ENCODE results near the gene KCNMB2.

The KCNMB2 gene

GRCh38 chr3:178785961-178786360, 249.7 kb downstream of the KCNMB2 start:
- H3K27ac ChIP-seq, result no peak overlapping the region
- no peak for TF ChIP-seq ZFX (IDR thresholded peaks at IDR 0.05; ENCODE audit: borderline replicate concordance)
- TF ChIP-seq, protein P1, sequence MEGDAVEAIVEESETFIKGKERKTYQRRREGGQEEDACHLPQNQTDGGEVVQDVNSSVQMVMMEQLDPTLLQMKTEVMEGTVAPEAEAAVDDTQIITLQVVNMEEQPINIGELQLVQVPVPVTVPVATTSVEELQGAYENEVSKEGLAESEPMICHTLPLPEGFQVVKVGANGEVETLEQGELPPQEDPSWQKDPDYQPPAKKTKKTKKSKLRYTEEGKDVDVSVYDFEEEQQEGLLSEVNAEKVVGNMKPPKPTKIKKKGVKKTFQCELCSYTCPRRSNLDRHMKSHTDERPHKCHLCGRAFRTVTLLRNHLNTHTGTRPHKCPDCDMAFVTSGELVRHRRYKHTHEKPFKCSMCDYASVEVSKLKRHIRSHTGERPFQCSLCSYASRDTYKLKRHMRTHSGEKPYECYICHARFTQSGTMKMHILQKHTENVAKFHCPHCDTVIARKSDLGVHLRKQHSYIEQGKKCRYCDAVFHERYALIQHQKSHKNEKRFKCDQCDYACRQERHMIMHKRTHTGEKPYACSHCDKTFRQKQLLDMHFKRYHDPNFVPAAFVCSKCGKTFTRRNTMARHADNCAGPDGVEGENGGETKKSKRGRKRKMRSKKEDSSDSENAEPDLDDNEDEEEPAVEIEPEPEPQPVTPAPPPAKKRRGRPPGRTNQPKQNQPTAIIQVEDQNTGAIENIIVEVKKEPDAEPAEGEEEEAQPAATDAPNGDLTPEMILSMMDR (IDR thresholded peaks at IDR 0.05), result no peak

- H3K27ac ChIP-seq, result no peak overlapping the region
- no peak for TF ChIP-seq ZFX (IDR thresholded peaks at IDR 0.05; ENCODE audit: borderline replicate concordance)
- TF ChIP-seq, protein P1 (IDR thresholded peaks at IDR 0.05), result no peak
These were observed 251.7 kb downstream of the KCNMB2 start for GRCh38 chr3:178787960-178788359.

DNA sequence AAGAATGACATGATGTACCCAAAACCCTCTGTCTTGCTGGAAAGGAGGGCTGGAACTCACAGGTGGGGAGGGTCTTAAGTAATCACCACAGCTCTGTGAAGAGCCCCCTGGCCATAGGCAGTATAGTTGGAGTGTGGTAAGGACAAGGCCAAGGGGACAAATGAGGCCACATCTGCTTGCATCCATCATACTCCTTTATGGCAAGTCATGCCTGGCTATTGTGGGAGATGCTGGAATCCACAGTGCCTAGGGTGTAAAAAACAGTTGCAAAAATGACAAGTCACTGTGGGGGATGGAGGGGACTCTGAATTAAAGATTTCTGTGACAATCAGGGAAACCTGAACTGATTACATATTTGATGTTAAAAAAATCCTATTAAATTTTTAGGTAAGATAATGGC, 258.5 kb downstream of the KCNMB2 start:
- TF ChIP-seq, protein P1 (IDR thresholded peaks at IDR 0.05), result no peak
- TF ChIP-seq ZFX (IDR thresholded peaks at IDR 0.05; ENCODE audit: borderline replicate concordance), result no peak

DNA sequence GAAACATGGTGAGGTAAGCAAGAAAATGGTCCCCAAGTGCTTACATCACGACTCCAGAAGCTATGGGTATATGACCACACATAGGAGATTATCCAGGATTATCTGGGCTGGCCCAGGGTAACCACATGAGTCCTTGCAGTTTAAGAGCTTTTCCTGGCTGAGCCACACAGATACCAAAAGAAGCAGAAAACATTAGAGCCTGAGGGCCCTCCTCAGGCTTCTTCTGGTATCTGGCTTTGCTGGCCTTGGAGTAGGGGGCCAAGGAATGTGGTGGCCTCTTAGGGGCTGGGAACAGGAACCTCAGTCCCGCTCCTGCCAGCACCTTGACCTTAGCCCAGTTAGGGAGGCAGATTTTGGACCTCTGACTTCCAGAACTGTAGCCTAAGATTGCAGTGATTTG, 259.1 kb downstream of the KCNMB2 start:
- no peak overlapping the region for H3K27ac ChIP-seq
- TF ChIP-seq ZFX (IDR thresholded peaks at IDR 0.05; ENCODE audit: borderline replicate concordance), result no peak
- TF ChIP-seq, protein P1 (IDR thresholded peaks at IDR 0.05), result no peak

More for the DNA sequence above, 258.5 kb downstream of the KCNMB2 start:
- H3K27ac ChIP-seq, result no peak overlapping the region

GRCh38 chr3:178802259-178802658, 266.0 kb downstream of the KCNMB2 start:
- no peak for TF ChIP-seq ZFX (IDR thresholded peaks at IDR 0.05; ENCODE audit: borderline replicate concordance)
- TF ChIP-seq, protein P1 (IDR thresholded peaks at IDR 0.05), result no peak
- H3K27ac ChIP-seq, result peak overlapping the region; percentile 59

- H3K27ac ChIP-seq, result peak overlapping the region; percentile 59
- no peak for TF ChIP-seq ZFX (IDR thresholded peaks at IDR 0.05; ENCODE audit: borderline replicate concordance)
- TF ChIP-seq, protein P1 (IDR thresholded peaks at IDR 0.05), result no peak
These were observed 266.9 kb downstream of the KCNMB2 start for GRCh38 chr3:178802993-178803693.

DNA sequence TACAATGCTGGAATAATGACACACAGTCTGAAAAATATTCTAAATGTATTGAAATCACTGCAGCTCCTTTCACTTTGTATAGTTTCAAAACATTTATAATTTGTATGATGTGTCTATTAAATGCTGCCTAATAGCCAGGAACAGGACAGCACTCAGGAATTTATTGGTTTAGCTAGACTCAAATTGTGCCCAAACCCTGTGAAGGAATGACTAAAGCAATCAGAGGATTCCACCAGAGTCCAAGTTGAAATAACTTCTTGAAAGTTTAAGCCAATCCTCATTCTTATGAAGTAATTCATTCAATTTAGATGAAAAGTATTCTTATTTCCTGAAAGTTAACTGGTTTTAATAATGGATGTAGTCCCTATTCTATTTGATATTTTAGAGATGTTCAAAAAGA, 268.4 kb downstream of the KCNMB2 start:
- H3K27ac ChIP-seq, result no peak overlapping the region
- TF ChIP-seq, protein P1 (IDR thresholded peaks at IDR 0.05), result no peak

Measured in 22Rv1 (cell line).